LoVo (cell line): ENCODE measurements around the gene ERC2.

Experiments used
- DNase-seq: peaks from one replicate; pipeline ENCODE4 v3.0.0-alpha.2; 2016; ENCODE audit warnings: low spot score

The ERC2 gene

GRCh38 chr3:56366641-56367162, 101.6 kb downstream of the ERC2 start:
- no peak for DNase-seq

DNA sequence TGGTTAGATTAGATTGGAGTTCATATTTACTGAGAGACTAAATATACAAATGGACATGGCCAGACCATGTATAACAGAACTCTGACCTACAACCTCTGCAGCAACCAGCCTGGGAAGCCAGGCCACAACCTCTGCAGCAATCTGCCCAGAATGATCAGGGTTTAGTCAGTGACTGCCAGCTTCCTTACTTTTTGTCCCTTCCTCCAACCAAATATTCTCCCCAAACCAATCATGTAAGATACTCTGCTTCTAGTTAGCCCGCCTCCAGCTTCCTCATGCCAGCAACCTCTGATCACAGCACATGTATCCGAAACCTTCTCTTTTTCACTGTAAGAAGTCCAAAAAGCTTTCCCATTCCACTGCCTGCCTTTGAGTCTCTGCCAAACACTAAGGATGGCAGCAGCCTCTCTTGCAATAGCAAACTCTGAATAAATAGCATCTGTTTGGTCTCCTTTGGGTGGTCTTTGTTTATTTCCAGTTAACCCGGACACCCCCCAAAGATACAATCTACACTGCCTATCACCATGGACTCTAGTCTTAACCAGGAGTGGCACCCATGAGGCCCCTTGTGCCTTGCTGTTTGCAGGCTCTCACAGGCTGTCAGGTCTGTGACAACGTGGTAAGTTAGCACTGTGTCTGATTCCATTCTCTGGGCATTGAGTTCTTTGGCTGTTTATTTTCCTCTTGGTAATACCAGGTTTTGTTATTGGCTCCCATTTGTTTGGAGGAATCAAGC, 102.2 kb downstream of the ERC2 start:
- no peak for DNase-seq

DNA sequence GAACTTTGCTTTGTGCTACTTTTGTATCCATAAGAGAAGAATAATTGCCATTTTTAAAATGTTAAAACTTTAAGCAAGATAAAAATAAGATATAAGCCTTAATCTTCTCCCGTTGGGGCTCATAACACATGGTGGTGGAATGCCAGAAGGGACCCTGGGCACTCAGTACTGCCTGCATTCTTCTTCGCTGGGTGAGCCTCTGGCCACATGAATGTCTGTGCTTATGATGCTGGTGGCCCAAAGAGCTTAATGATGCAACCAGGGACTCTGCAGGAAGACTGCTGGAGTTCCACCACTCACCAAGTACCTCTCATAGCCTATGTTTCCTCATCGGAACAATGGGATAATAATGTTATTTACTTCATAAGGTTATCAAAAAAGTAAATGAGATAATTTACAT, 103.6 kb downstream of the ERC2 start:
- DNase-seq: no peak

GRCh38 chr3:56363720-56364119, 104.5 kb downstream of the ERC2 start:
- no peak for DNase-seq

GRCh38 chr3:56361731-56362130, 106.5 kb downstream of the ERC2 start:
- DNase-seq: no peak

GRCh38 chr3:56357266-56357665, 111.0 kb downstream of the ERC2 start:
- no peak for DNase-seq

- DNase-seq: no peak
These were observed 111.5 kb downstream of the ERC2 start for GRCh38 chr3:56356808-56357207.

DNA sequence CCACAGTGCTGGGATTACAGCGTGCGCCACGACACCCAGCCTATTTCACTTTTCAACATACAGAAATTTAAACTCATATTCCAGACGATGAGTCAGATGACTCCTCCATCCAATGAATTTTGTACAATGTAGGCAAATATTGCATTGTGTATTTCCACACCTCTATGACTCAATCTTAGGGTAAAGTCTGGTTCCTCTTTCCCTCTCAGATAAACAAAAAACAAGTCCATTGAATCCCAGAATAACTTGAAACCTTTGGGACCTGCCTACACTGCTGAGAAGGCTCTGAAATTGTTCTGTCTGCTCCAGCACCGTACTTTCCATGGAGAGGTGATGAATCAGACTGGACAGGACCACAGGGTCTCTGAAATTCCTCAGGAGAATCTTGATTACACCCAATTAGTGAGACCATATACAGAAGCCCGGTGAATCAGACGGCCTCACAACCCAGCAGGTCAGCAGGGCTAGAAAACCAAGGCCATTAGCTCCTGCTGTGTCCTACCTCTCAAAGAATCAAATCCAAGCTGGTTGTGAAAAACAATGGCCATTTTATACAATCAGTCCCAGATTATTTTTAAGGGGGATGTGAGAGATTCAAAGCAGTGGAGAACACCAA, 112.6 kb downstream of the ERC2 start:
- DNase-seq: no peak

- no peak for DNase-seq
These were observed 116.7 kb downstream of the ERC2 start for GRCh38 chr3:56351537-56351936.

GRCh38 chr3:56347219-56347871, 120.9 kb downstream of the ERC2 start:
- no peak for DNase-seq

GRCh38 chr3:56342475-56342874, 125.8 kb downstream of the ERC2 start:
- no peak for DNase-seq

GRCh38 chr3:56339671-56340070, 128.6 kb downstream of the ERC2 start:
- DNase-seq: no peak

- DNase-seq: no peak
These were observed 129.0 kb downstream of the ERC2 start for GRCh38 chr3:56339244-56339643.

- DNase-seq: no peak
These were observed 132.2 kb downstream of the ERC2 start for GRCh38 chr3:56336023-56336422.

GRCh38 chr3:56324473-56324872, 143.8 kb downstream of the ERC2 start:
- DNase-seq: no peak

DNA sequence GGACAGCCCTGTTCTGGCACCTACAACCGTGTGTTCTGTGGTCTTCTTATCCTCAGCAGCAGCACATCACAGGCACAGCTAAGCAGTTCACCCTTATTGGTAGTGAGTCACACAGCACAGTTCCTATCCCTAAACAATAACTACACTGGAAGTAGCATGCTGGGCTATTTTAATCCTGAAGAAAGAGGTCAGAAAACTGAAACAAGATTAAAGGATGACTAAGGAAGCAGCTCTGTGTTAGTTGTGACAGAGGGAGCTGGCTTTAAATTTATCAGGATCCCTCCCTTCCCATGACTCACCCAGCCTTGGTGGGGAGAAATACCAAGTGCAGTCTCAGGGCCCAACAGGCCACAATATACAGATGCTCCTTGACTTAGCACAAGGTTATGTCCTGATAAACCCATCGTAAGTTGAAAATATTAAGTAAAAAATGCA, 144.3 kb downstream of the ERC2 start:
- no peak for DNase-seq

- DNase-seq: no peak
These were observed 145.4 kb downstream of the ERC2 start for GRCh38 chr3:56322862-56323261.

GRCh38 chr3:56321892-56322291, 146.4 kb downstream of the ERC2 start:
- no peak for DNase-seq

DNA sequence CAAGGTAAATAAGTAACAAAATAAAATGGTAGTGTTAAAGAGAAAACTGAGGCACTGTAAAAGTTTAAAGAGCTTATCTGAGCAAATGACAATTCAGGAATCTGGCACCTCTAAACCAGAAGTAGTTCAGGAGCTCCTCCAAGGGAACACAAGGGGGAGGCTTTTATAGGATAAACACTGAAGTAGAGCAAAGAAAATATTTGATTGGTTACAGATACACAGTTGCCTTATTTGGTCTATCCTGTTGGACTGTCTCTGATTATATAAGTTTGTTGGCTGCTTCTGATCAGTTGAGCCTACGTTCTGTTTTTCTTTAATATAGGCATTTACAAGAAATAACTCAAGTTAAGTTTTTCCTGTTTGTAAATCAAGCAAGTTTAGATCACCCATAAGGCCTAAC, 146.9 kb downstream of the ERC2 start:
- DNase-seq: no peak

GRCh38 chr3:56320883-56321282, 147.4 kb downstream of the ERC2 start:
- DNase-seq: no peak

- DNase-seq: no peak
These were observed 149.4 kb downstream of the ERC2 start for GRCh38 chr3:56318891-56319290.

DNA sequence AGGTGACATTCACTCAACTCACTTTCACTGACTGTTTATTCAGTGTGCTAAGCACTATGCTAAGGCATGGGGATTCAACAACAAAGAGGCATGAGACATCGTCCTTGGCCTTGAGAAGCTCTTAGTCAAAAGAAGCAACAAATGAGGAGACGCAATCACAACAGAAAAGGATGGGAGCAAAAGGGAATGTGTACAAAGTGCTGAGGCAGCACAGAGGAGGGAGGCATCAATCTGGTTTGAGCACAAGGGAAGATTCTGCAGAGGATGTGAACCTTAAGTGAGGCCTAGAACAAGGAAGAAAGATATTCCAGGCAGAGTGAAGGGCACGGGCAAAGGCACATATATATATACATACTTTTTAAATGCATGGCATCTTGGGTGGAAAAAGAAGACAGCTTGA, 151.3 kb downstream of the ERC2 start:
- DNase-seq: no peak

DNA sequence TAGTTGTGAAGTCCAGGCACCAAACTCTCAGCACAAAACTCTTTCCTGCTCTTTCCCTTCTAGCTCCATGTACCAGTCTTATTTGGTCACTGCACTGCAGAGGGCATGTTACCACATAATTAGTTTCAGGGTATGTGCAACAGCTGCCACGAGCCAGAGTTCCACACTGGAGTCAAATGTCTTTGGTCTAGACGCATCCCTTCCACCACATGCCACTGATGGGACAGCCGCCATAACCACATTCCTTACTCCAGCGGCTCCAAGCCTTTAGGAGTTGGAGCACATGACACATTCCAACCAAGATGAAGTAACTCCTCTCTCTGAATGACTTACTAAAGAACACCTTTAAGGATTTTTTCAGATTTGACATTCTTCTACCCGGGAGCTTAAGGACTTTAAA, 153.4 kb downstream of the ERC2 start:
- no peak for DNase-seq
